ENCODE data around the gene FAM43A. TPM values are rescaled to one million over a fixed set of nuclear protein-coding genes. Genes with fewer than 3 reads are reported as not detected.
A peak's percentile ranks its signal among the peaks of the same experiment; 100 is the strongest.

Gene FAM43A
- total RNA-seq, 1 donor from 2014 or later = 0.12 TPM

GRCh38 chr3:194687638-194688199, 2.0 kb downstream of the FAM43A start:
- H3K4me1 Mint-ChIP-seq (ENCODE audit: low read depth) = peaks cover 9% of the 10 kb centered on the region
- H3K9me3 Mint-ChIP-seq (ENCODE audit: low read depth) = no peaks in the 10 kb centered on the region
- H3K27me3 Mint-ChIP-seq = peaks cover 73% of the 10 kb centered on the region
- peak; percentile 61 for DNase-seq (ENCODE audit: low spot score, unreplicated experiment)
- peak overlapping the region; percentile 80 for H3K4me3 Mint-ChIP-seq (ENCODE audit: low read depth)
- H3K36me3 Mint-ChIP-seq (ENCODE audit: insufficient read depth) = no peaks in the 10 kb centered on the region
- no peak overlapping the region for H3K27ac Mint-ChIP-seq
- peak; percentile 67 for TF ChIP-seq CTCF (IDR thresholded peaks at IDR 0.05; ENCODE audit: unreplicated experiment)

GRCh38 chr3:194688200-194688740, 2.6 kb downstream of the FAM43A start:
- Mint-ChIP-seq H3K27me3 (peaks cover 69% of the 10 kb centered on the region), H3K4me1 (ENCODE audit: low read depth) (peaks cover 9% of the 10 kb centered on the region), H3K27ac (no peak overlapping the region), H3K9me3 (ENCODE audit: low read depth) (no peaks in the 10 kb centered on the region), H3K4me3 (ENCODE audit: low read depth) (no peak overlapping the region), H3K36me3 (ENCODE audit: insufficient read depth) (no peaks in the 10 kb centered on the region)
- TF ChIP-seq CTCF (IDR thresholded peaks at IDR 0.05; ENCODE audit: unreplicated experiment) = no peak
- DNase-seq (ENCODE audit: low spot score, unreplicated experiment) = no peak

- no peak overlapping the region for H3K4me3 Mint-ChIP-seq (ENCODE audit: low read depth)
Observed at GRCh38 chr3:194688946-194689345, 3.3 kb downstream of the FAM43A start.

GRCh38 chr3:194689493-194689944, 3.8 kb downstream of the FAM43A start:
- H3K4me1 Mint-ChIP-seq (ENCODE audit: low read depth) = peaks cover 9% of the 10 kb centered on the region
- no peak for TF ChIP-seq CTCF (IDR thresholded peaks at IDR 0.05; ENCODE audit: unreplicated experiment)
- no peak overlapping the region for H3K4me3 Mint-ChIP-seq (ENCODE audit: low read depth)
- H3K27ac Mint-ChIP-seq = no peak overlapping the region
- H3K9me3 Mint-ChIP-seq (ENCODE audit: low read depth) = no peaks in the 10 kb centered on the region
- no peaks in the 10 kb centered on the region for H3K36me3 Mint-ChIP-seq (ENCODE audit: insufficient read depth)
- DNase-seq (ENCODE audit: low spot score, unreplicated experiment) = no peak
- H3K27me3 Mint-ChIP-seq = peaks cover 63% of the 10 kb centered on the region

More at GRCh38 chr3:194688946-194689345, 3.3 kb downstream of the FAM43A start:
- peaks cover 65% of the 10 kb centered on the region for H3K27me3 Mint-ChIP-seq
- H3K9me3 Mint-ChIP-seq (ENCODE audit: low read depth) = no peaks in the 10 kb centered on the region
- peaks cover 9% of the 10 kb centered on the region for H3K4me1 Mint-ChIP-seq (ENCODE audit: low read depth)
- H3K36me3 Mint-ChIP-seq (ENCODE audit: insufficient read depth) = no peaks in the 10 kb centered on the region
- no peak for DNase-seq (ENCODE audit: low spot score, unreplicated experiment)
- TF ChIP-seq CTCF (IDR thresholded peaks at IDR 0.05; ENCODE audit: unreplicated experiment) = no peak
- no peak overlapping the region for H3K27ac Mint-ChIP-seq

GRCh38 chr3:194690501-194691372, 5.1 kb downstream of the FAM43A start:
- Mint-ChIP-seq H3K27me3 (peaks cover 50% of the 10 kb centered on the region), H3K9me3 (ENCODE audit: low read depth) (no peaks in the 10 kb centered on the region), H3K4me3 (ENCODE audit: low read depth) (no peak overlapping the region), H3K27ac (no peak overlapping the region), H3K4me1 (ENCODE audit: low read depth) (peaks cover 5% of the 10 kb centered on the region), H3K36me3 (ENCODE audit: insufficient read depth) (no peaks in the 10 kb centered on the region)
- DNase-seq (ENCODE audit: low spot score, unreplicated experiment) = no peak
- TF ChIP-seq CTCF (IDR thresholded peaks at IDR 0.05; ENCODE audit: unreplicated experiment) = no peak

Data from progenitor cell of endocrine pancreas (in vitro differentiated cells).